Left ventricle myocardium inferior (tissue), 1 donor: ENCODE measurements around the gene SERPINC1. TPM values are rescaled to one million over a fixed set of nuclear protein-coding genes. Genes with fewer than 3 reads are reported as not detected.
"Not testable (repeated sequence)": the region's sequence is repeated elsewhere in the genome, so short reads cannot be mapped to it uniquely, and the experiment has no call there.

Source experiments
- DNase-seq: peaks from one replicate; pipeline ENCODE4 v3.0.0-alpha.2; 2020
- H3K27ac ChIP-seq: fragments of 200-600 bp; replicated peaks from 2 replicates; pipeline ENCODE4 v1.8.0; 2021
- H3K27me3 ChIP-seq: fragments of 200-600 bp; 2 replicates; pipeline ENCODE4 v1.8.0; 2021; ENCODE audit warnings: low read depth
- H3K36me3 ChIP-seq: fragments of 200-600 bp; 2 replicates; pipeline ENCODE4 v1.8.0; 2021
- H3K4me1 ChIP-seq: fragments of 200-600 bp; 2 replicates; pipeline ENCODE4 v1.8.0; 2021
- H3K4me3 ChIP-seq: fragments of 200-600 bp; 2 replicates; pipeline ENCODE4 v1.8.0; 2021; ENCODE audit warnings: mild to moderate bottlenecking, moderate library complexity
- H3K9me3 ChIP-seq: fragments of 200-600 bp; replicated peaks from 2 replicates; pipeline ENCODE4 v1.8.0; 2021
- intact Hi-C: fragments of 100-400 bp; cut with micrococcal nuclease; formaldehyde crosslinking; loops from one replicate; pipeline ENCODE4 v1.11.0; 2022
- total RNA-seq: library from RNA; stranded (reverse); fragmentation: NEBNext Ultra II Directional; extraction: Animal tissue kit (Norgen Biotek cat#: 25700); gene quantifications from one replicate; pipeline ENCODE4 v1.2.1, GENCODE V29; 2021
- TF ChIP-seq, protein P1 (sequence below): fragments of 200-600 bp; IDR thresholded peaks from 2 replicates; pipeline ENCODE4 v1.8.0; 2021; ENCODE audit warnings: antibody characterized with exemption, mild to moderate bottlenecking, borderline replicate concordance
- donor health status: DM: no; HTN: yes; CAD: no; lungs with severe emphysema.

SERPINC1 gene
- total RNA-seq, 1 donor from 2014 or later = not detected

DNA sequence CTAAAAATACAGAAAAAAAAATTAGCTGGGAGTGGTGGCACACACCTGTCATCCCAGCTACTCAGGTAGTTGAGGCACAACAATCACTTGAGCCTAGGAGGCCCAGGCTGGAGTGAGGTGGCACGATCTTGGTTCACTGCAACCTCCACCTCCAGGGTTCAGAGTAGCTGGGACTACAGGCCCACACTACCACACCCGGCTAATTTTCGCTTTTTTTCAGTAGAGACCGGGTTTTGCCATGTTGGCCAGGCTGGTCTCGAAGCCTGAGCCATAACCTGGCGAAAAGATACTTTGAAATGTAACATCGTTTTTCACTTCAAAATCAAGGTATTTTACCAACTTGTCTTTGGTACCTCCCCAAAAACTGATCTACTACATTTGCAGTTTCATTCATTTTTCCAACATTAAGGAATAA lies 55.4 kb downstream of the SERPINC1 start:
- H3K9me3 ChIP-seq = no peaks in the 10 kb centered on the region
- H3K4me1 ChIP-seq = peaks cover 26% of the 10 kb centered on the region
- TF ChIP-seq, protein P1, sequence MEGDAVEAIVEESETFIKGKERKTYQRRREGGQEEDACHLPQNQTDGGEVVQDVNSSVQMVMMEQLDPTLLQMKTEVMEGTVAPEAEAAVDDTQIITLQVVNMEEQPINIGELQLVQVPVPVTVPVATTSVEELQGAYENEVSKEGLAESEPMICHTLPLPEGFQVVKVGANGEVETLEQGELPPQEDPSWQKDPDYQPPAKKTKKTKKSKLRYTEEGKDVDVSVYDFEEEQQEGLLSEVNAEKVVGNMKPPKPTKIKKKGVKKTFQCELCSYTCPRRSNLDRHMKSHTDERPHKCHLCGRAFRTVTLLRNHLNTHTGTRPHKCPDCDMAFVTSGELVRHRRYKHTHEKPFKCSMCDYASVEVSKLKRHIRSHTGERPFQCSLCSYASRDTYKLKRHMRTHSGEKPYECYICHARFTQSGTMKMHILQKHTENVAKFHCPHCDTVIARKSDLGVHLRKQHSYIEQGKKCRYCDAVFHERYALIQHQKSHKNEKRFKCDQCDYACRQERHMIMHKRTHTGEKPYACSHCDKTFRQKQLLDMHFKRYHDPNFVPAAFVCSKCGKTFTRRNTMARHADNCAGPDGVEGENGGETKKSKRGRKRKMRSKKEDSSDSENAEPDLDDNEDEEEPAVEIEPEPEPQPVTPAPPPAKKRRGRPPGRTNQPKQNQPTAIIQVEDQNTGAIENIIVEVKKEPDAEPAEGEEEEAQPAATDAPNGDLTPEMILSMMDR = no peak

DNA sequence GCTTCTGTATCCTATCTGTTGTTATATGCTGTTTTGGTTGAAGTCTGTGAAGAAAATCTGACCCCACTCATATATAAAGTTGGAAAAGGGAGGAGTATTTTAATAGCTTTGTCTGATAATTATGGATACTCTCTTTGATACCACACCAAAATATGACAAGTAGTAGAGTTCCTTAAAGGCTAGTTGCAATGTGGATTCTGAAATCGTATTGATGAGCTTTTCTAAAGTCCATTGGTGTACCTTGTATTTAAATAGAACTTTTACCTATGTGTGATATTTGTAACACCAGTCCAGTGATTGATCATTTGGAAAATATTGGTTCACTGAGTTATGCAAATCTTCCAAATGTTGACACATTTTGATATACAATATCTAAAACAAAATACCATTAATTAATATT lies 57.1 kb downstream of the SERPINC1 start:
- H3K4me1 ChIP-seq = peaks cover 9% of the 10 kb centered on the region
- TF ChIP-seq, protein P1 = no peak
- no peaks in the 10 kb centered on the region for H3K27me3 ChIP-seq
- H3K9me3 ChIP-seq = no peaks in the 10 kb centered on the region
- no peak overlapping the region for H3K4me3 ChIP-seq
- no peak overlapping the region for H3K27ac ChIP-seq
- no peak for DNase-seq
- intact Hi-C loops = no loop called here
- peaks cover 96% of the 10 kb centered on the region for H3K36me3 ChIP-seq

More for the DNA sequence above, 55.4 kb downstream of the SERPINC1 start:
- peaks cover 95% of the 10 kb centered on the region for H3K36me3 ChIP-seq
- intact Hi-C loops = no loop called here
- no peak overlapping the region for H3K27ac ChIP-seq
- no peak for DNase-seq
- no peaks in the 10 kb centered on the region for H3K27me3 ChIP-seq
- H3K4me3 ChIP-seq = no peak overlapping the region

DNA sequence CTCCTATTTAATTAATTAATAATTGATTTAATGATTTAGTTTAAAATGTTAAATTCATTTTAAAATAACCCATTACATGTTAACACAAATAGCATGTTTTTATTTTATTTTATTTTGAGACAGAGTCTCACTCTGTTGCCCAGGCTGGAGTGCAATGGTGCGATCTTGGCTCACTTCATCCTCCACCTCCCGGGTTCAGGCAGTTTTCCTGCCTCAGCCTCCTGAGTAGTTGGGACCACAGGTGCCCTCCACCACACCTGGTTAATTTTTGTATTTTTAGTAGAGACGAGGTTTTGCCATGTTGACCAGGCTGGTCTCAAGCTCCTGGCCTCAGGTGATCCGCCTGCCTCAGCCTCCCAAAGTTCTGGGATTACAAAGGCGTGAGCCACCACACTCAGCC lies 57.6 kb downstream of the SERPINC1 start:
- intact Hi-C loops, H3K27ac ChIP-seq, H3K4me1 ChIP-seq, H3K4me3 ChIP-seq, DNase-seq, H3K9me3 ChIP-seq, H3K27me3 ChIP-seq: not testable (repeated sequence)
- H3K36me3 ChIP-seq = peaks cover 95% of the 10 kb centered on the region

DNA sequence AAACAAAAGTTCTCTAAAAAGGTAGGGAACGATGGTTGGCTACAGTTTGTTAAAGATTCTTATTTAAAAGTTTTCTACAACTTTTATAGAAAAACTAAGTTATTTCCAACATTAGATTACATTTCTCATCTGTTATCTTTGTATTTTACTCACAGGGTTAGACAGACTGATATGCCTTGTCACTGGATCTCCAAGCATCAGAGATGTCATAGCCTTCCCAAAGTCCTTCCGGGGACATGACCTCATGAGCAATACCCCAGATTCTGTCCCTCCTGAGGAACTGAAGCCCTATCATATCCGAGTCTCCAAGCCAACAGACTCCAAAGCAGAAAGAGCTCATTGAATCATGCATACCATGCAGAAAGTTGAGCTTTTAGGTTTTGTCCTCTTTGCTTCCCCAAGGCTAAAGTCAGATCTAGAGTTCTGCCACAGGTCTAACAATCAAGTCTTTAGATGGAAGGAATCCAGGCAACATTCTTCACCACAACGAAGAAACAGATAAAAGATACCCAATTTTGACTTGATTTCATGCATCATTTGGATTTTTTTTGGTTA lies 59.7 kb downstream of the SERPINC1 start:
- Histone ChIP-seq H3K27ac (no peak overlapping the region), H3K4me1 (peaks cover 2% of the 10 kb centered on the region), H3K9me3 (no peaks in the 10 kb centered on the region), H3K36me3 (peaks cover 86% of the 10 kb centered on the region), H3K27me3 (no peaks in the 10 kb centered on the region), H3K4me3 (no peak overlapping the region)
- TF ChIP-seq, protein P1 = no peak
- no peak for DNase-seq
- intact Hi-C loops = no loop called here

DNA sequence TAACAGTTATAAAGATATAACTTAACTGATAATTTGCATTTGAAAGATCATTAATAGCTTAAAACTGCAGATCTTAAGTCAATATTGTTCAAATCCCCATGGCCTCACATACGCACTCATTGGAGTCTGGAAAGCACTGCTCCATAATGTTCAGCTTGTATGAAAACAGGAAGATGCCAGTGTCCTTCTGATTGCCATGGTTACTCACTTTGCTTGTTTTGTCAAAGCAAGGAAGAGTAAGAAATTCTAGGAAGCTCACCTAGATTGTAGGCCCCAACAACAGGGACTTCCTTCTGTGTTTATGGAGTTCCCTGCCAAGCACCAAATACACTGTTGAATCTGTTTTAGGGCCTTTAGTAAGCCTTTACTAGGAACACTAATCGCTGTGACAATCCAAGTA lies 60.2 kb downstream of the SERPINC1 start:
- Histone ChIP-seq H3K9me3 (no peaks in the 10 kb centered on the region), H3K4me3 (no peak overlapping the region), H3K36me3 (peaks cover 81% of the 10 kb centered on the region), H3K4me1 (peaks cover 5% of the 10 kb centered on the region), H3K27ac (no peak overlapping the region), H3K27me3 (no peaks in the 10 kb centered on the region)
- intact Hi-C loops = no loop called here
- TF ChIP-seq, protein P1 = no peak
- no peak for DNase-seq

DNA sequence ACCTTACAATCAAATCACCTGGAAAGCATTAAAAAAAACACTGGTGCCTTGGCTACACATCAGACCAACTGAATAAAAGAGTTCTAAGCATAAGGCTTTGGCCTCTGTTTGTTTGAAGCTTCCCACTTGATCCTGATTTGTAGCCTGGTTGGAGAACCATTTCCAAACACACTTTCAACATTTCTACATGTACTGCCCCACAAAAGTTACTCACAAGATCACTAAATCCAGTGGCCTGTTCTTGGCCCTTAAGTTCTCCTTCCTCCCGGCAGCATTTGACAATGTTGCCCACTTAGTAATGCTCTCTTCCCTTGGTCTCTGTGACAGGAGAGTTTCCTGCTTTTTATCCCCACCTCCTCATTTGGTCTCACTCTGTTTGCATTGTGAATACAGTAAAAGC lies 61.1 kb downstream of the SERPINC1 start:
- H3K27ac ChIP-seq = no peak overlapping the region
- no peak for DNase-seq
- H3K36me3 ChIP-seq = peaks cover 83% of the 10 kb centered on the region
- H3K27me3 ChIP-seq = no peaks in the 10 kb centered on the region
- H3K4me1 ChIP-seq = peaks cover 5% of the 10 kb centered on the region
- H3K9me3 ChIP-seq = no peaks in the 10 kb centered on the region
- intact Hi-C loops = no loop called here
- no peak overlapping the region for H3K4me3 ChIP-seq
- TF ChIP-seq, protein P1 = no peak

Other genes starting within 250 kb of the SERPINC1 start
- 0.25 TPM for gene ANKRD45, start 247.5 kb downstream of the SERPINC1 start, total RNA-seq
- 16.2 TPM for gene KLHL20, start 202.3 kb downstream of the SERPINC1 start, total RNA-seq
- 15.1 TPM for gene DARS2, start 92.7 kb downstream of the SERPINC1 start, total RNA-seq
- 4.2 TPM for gene CENPL, start 92.4 kb downstream of the SERPINC1 start, total RNA-seq
- 50.5 TPM for gene GAS5, start 49.3 kb downstream of the SERPINC1 start, total RNA-seq
- 7.6 TPM for gene ZBTB37, start 48.9 kb downstream of the SERPINC1 start, total RNA-seq
- 19.1 TPM for gene RC3H1, start 105.0 kb upstream of the SERPINC1 start, total RNA-seq
- gene RABGAP1L, start 242.2 kb upstream of the SERPINC1 start, total RNA-seq = 69.2 TPM